ENCODE results near the gene PRAC1. TPM values are rescaled to one million over a fixed set of nuclear protein-coding genes. Genes with fewer than 3 reads are reported as not detected.

PRAC1 gene
- total RNA-seq, 2 donors from 2014 or later = not detected

DNA sequence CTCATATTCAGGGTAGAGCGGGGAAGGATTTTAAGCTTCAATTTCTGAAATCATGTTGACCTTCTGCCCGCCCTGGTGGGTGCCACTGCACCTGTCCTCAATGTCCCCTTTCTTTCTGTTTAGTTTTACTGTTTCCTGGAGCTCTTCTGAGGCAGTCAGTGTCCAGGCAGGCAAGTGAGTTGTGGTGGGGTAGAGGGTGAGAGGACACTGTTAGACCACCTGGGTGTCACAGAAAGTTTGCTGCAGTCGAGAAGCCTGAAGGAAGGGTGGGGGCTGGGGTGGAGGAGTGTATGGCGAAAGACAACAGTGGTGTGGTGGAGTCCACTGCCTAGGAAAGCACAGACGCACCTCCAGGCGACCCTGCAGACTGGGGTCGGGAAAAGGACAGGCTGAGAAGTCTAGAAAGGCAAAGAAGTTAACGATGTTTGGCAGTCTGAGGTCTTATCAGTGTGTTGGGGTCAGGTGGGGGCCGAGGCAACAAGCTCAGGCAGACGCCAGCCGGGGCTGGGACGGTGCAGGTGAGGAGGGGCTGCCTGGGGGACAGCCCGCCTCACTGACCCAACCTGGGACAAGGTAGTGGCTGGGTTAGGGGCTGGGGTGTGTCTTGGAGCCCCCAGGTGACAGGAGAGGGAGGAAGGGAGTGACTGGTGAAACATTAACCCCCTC is 29.5 kb upstream of the PRAC1 start:
- H3K27me3 ChIP-seq = peaks cover 0 to 71% of the 10 kb centered on the region in 2 donors
- ATAC-seq (no peak), DNase-seq (no peak)
- no peak overlapping the region for H3K4me3 ChIP-seq
- WGBS, 2 donors = 6 to 7% methylated on average over 13 of the region's 13 CpGs
- intact Hi-C loops (cut with DNase I) = no loop called here
- no peak for TF ChIP-seq POLR2A (IDR thresholded peaks at IDR 0.05)
- no peak for TF ChIP-seq CTCF (IDR thresholded peaks at IDR 0.05)
- H3K27ac ChIP-seq = no peak overlapping the region
- peaks cover 17% of the 10 kb centered on the region for H3K4me1 ChIP-seq
- no peaks in the 10 kb centered on the region for H3K9me3 ChIP-seq
- H3K36me3 ChIP-seq (replicated peaks in 1 of 2; ENCODE audit: insufficient read depth in 1 of 2, low read depth in 2 of 2) = no peaks in the 10 kb centered on the region

- Histone ChIP-seq H3K27ac (no peak overlapping the region), H3K36me3 (replicated peaks in 1 of 2; ENCODE audit: insufficient read depth in 1 of 2, low read depth in 2 of 2) (no peaks in the 10 kb centered on the region), H3K27me3 (peaks cover 0 to 78% of the 10 kb centered on the region in 2 donors), H3K4me3 (no peak overlapping the region), H3K9me3 (no peaks in the 10 kb centered on the region), H3K4me1 (peaks cover 17% of the 10 kb centered on the region)
- no peak for ATAC-seq
- WGBS, 2 donors = 0 to 6% methylated on average over 3 of the region's 3 CpGs
- intact Hi-C loops (cut with DNase I) = no loop called here
- DNase-seq = no peak
- TF ChIP-seq POLR2A (IDR thresholded peaks at IDR 0.05) = no peak
- no peak for TF ChIP-seq CTCF (IDR thresholded peaks at IDR 0.05)
Observed at GRCh38 chr17:48751172-48751571, 28.9 kb upstream of the PRAC1 start.

DNA sequence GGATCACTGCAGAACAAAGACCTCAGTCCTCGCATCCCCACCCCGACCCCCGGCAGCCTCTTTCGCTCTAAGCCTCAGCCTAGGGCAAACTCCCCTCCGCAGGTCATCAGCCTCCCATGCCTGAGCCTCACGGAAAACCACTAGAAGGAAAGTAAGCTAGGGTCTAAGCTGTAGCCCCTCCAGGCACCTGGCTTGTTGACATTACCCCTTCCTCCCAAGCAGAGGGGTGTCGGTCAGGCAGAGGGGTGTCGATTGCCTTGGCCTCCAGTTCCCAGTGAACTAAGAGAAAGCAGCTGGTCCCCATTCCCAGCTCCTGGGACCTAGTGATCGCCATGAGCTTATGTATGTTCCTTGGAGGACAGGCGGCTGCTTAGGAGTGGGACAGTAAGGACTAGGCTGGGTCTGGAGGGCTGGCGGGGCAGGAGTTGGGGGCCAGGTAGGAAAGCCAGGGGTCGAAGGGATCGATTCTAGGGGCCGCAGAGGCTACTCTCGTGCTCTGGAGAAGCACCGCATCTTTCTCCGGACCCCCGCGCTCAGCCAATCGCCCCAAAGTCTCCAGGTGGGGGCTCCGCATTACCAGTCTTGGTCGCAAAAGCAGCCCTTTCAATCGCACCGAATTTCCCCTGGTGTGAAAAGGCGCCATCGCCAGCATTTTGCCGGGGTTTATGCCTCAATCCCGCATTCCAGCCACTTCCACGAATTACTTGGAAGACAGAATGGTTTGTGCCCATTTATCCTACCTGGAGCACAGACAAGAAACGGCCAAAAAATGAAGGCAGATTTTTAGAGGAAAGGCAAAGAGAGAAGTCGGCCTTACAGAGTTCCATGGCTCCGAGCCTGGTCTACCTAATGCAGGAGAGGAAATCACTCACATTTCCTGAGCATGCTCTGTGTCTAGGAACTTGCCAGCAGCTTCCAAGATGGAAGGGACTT is 27.6 kb upstream of the PRAC1 start:
- Histone ChIP-seq H3K9me3 (no peaks in the 10 kb centered on the region), H3K4me1 (peaks cover 12% of the 10 kb centered on the region), H3K27ac (no peak overlapping the region), H3K36me3 (replicated peaks in 1 of 2; ENCODE audit: insufficient read depth in 1 of 2, low read depth in 2 of 2) (no peaks in the 10 kb centered on the region), H3K27me3 (peaks cover 0 to 80% of the 10 kb centered on the region in 2 donors), H3K4me3 (no peak overlapping the region)
- no peak for TF ChIP-seq POLR2A (IDR thresholded peaks at IDR 0.05)
- TF ChIP-seq CTCF (IDR thresholded peaks at IDR 0.05) = no peak
- no peak for DNase-seq
- 7 to 11% methylated on average over 22 to 31 of the region's 32 CpGs for WGBS, 2 donors
- intact Hi-C loops (cut with DNase I) = no loop called here
- no peak for ATAC-seq

DNA sequence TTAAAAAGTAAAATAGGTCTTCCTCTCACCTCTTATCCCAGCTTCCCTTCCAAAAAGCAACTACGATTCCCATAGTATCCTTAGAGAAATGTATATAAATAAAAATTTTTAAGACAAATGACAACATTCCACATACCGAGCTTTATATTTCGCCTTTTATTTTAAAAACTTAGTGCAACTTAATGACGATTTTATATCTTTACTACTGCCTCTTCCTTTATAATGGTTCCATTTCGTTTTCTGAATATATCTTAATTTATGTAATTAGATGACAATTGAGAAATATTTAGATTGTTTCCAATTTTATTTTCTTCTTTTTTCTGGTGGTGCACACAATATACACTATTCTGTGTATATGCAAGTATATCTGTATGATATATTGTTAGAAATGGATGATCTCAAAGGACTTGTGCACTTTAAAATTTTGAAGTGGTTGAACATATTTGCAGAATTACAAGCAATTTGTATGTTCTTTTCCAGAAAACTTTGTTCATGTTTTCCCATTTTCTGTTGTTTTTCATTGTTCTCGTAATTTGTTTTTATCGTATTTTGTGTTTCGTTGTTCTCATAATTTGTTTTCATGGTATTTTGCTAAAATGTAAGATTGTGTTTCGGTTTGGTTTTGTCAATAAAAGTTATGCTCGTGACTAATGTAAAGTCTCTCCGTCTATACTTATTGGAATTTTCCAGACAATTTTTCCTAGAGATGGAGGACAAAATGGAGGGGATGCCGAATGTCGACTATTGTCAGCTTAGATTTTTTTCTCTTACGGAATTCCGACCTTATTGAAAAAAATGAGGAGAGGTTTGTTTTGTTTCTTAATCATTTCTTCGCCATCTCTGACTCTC is 26.6 kb upstream of the PRAC1 start:
- Histone ChIP-seq H3K9me3 (no peaks in the 10 kb centered on the region), H3K4me1 (peaks cover 6% of the 10 kb centered on the region), H3K36me3 (replicated peaks in 1 of 2; ENCODE audit: insufficient read depth in 1 of 2, low read depth in 2 of 2) (no peaks in the 10 kb centered on the region), H3K27ac (no peak overlapping the region), H3K4me3 (no peak overlapping the region), H3K27me3 (peaks cover 0 to 71% of the 10 kb centered on the region in 2 donors)
- no peak for DNase-seq
- WGBS, 2 donors = 19 to 23% methylated on average over 16 of the region's 16 CpGs
- intact Hi-C loops (cut with DNase I) = no loop called here
- TF ChIP-seq POLR2A (IDR thresholded peaks at IDR 0.05) = no peak
- no peak for TF ChIP-seq CTCF (IDR thresholded peaks at IDR 0.05)
- ATAC-seq = no peak
